Stimulated activated CD8-positive, alpha-beta memory T cell treated with anti-CD3 and anti-CD28 coated beads, Interleukin-15, amount 100 ng/mL, for 4 hours (primary cell): ENCODE measurements around the gene SSBP3.
A peak's percentile ranks its signal among the peaks of the same experiment; 100 is the strongest.
"Not testable (repeated sequence)": the region's sequence is repeated elsewhere in the genome, so short reads cannot be mapped to it uniquely, and the experiment has no call there.

Experiments
- DNase-seq, 2 donors: peaks; one replicate each; pipeline ENCODE4 v3.0.0-alpha.2; 2020; ENCODE audit warnings: low read depth in 2 of 2

SSBP3 gene

GRCh38 chr1:54392401-54392800, 13.8 kb downstream of the SSBP3 start:
- DNase-seq, result no peak

GRCh38 chr1:54391450-54392209, 14.6 kb downstream of the SSBP3 start:
- DNase-seq, result no peak

- no peak for DNase-seq
These were observed 15.5 kb downstream of the SSBP3 start for GRCh38 chr1:54390655-54391054.

- DNase-seq, result not testable (repeated sequence)
These were observed 16.6 kb downstream of the SSBP3 start for GRCh38 chr1:54389608-54390007.

GRCh38 chr1:54387419-54387818, 18.8 kb downstream of the SSBP3 start:
- no peak for DNase-seq

GRCh38 chr1:54385727-54386022, 20.5 kb downstream of the SSBP3 start:
- no peak for DNase-seq

GRCh38 chr1:54384918-54385726, 21.1 kb downstream of the SSBP3 start:
- DNase-seq, result no peak

GRCh38 chr1:54384471-54384870, 21.7 kb downstream of the SSBP3 start:
- DNase-seq, result no peak

- DNase-seq, result no peak
These were observed 24.7 kb downstream of the SSBP3 start for GRCh38 chr1:54381524-54381923.

GRCh38 chr1:54380290-54380882, 25.8 kb downstream of the SSBP3 start:
- DNase-seq, result peak in 1 of 2 donors; percentile 18

GRCh38 chr1:54379555-54380289, 26.5 kb downstream of the SSBP3 start:
- DNase-seq, result no peak

GRCh38 chr1:54378874-54379554, 27.2 kb downstream of the SSBP3 start:
- no peak for DNase-seq

- no peak for DNase-seq
These were observed 27.9 kb downstream of the SSBP3 start for GRCh38 chr1:54378157-54378873.

- no peak for DNase-seq
These were observed 29.0 kb downstream of the SSBP3 start for GRCh38 chr1:54377040-54377691.

- no peak for DNase-seq
These were observed 29.7 kb downstream of the SSBP3 start for GRCh38 chr1:54376430-54377039.

GRCh38 chr1:54375712-54376429, 30.3 kb downstream of the SSBP3 start:
- no peak for DNase-seq

GRCh38 chr1:54375298-54375697, 30.9 kb downstream of the SSBP3 start:
- no peak for DNase-seq

- DNase-seq, result no peak
These were observed 31.4 kb downstream of the SSBP3 start for GRCh38 chr1:54374766-54375165.

GRCh38 chr1:54372978-54373377, 33.2 kb downstream of the SSBP3 start:
- no peak for DNase-seq
